T-helper 1 cell treated with Interleukin-12 subunit alpha and Interleukin-12 subunit beta and Interleukin-4 antibody, amounts not matched to agents 30 ng/mL and 1 ng/mL, for 36 hours (primary cell): ENCODE data around the gene MIB2. TPM values are rescaled to one million over a fixed set of nuclear protein-coding genes. Genes with fewer than 3 reads are reported as not detected.
"Not testable (repeated sequence)": the region's sequence is repeated elsewhere in the genome, so short reads cannot be mapped to it uniquely, and the experiment has no call there.

Experiments used
- intact Hi-C: fragments of 100-400 bp; cut with micrococcal nuclease; formaldehyde crosslinking; loops from one replicate; pipeline ENCODE4 v1.15.1; 2024
- total RNA-seq: library from RNA; stranded (reverse); gene quantifications from 2 replicates; pipeline ENCODE4 v1.2.3, GENCODE V29; 2022

The MIB2 gene
- total RNA-seq, 1 donor from 2014 or later, result 36.7 TPM

GRCh38 chr1:1626207-1627141 lies 11.2 kb downstream of the MIB2 start:
- intact Hi-C loops, result no loop called here

GRCh38 chr1:1627261-1627828 lies 12.0 kb downstream of the MIB2 start:
- intact Hi-C loops, result no loop called here

- intact Hi-C loops, result no loop called here
Measured at GRCh38 chr1:1627829-1628753, 12.8 kb downstream of the MIB2 start.

- intact Hi-C loops, result no loop called here
Measured at GRCh38 chr1:1628754-1629429, 13.6 kb downstream of the MIB2 start.

- intact Hi-C loops, result loop anchor here (2.0 kb wide), 2 partner anchors 15 to 55 kb away; partner anchors contain the start of genes MIB2 and SSU72
Measured at GRCh38 chr1:1629430-1630190, 14.3 kb downstream of the MIB2 start.

GRCh38 chr1:1630191-1630964 lies 15.1 kb downstream of the MIB2 start:
- intact Hi-C loops, result loop anchor here (2.0 kb wide), 2 partner anchors 16 to 56 kb away; partner anchors contain the start of genes MIB2 and SSU72

- intact Hi-C loops, result loop anchor here (2.0 kb wide), 2 partner anchors 16 to 56 kb away; partner anchors contain the start of genes MIB2 and SSU72
Measured at GRCh38 chr1:1630965-1631781, 15.9 kb downstream of the MIB2 start.

GRCh38 chr1:1631782-1632420 lies 16.6 kb downstream of the MIB2 start, which contains the start of gene MMP23B:
Gene MMP23B (plus strand): TSS chr1:1632173. CDS start chr1:1632219, 46 bp downstream.
- intact Hi-C loops, result loop anchor here (2.0 kb wide), 2 partner anchors 17 to 57 kb away; partner anchors contain the start of genes MIB2 and SSU72

GRCh38 chr1:1633409-1633808 lies 18.1 kb downstream of the MIB2 start:
- intact Hi-C loops, result not testable (repeated sequence)

GRCh38 chr1:1634613-1635012 lies 19.3 kb downstream of the MIB2 start:
- intact Hi-C loops, result not testable (repeated sequence)

- intact Hi-C loops, result not testable (repeated sequence)
Measured at GRCh38 chr1:1636621-1637478, 21.6 kb downstream of the MIB2 start.

- intact Hi-C loops, result not testable (repeated sequence)
Measured at GRCh38 chr1:1637479-1637875, 22.2 kb downstream of the MIB2 start.

GRCh38 chr1:1638528-1638927 lies 23.2 kb downstream of the MIB2 start:
- intact Hi-C loops, result not testable (repeated sequence)

- intact Hi-C loops, result not testable (repeated sequence)
Measured at GRCh38 chr1:1639368-1639767, 24.1 kb downstream of the MIB2 start.

GRCh38 chr1:1640081-1640480 lies 24.8 kb downstream of the MIB2 start:
- intact Hi-C loops, result not testable (repeated sequence)

- intact Hi-C loops, result not testable (repeated sequence)
Measured at GRCh38 chr1:1640711-1641461, 25.6 kb downstream of the MIB2 start.
